SK-N-SH treated with all-trans-retinoic acid at 6 μM for 48 hours (cell line): Measurements from ENCODE around the gene ARFGEF3.

Experiments
- ARNTL ChIP-seq: fragments of 450-650 bp; formaldehyde crosslinking; IDR thresholded peaks from 2 replicates; pipeline ENCODE4 v1.5.0; 2020; ENCODE audit warnings: low read depth, mild to moderate bottlenecking, moderate library complexity, borderline replicate concordance
- CSDC2 ChIP-seq: fragments of 250-450 bp; sonication (Bioruptor Pico); IDR thresholded peaks from 2 replicates; pipeline ENCODE4 v1.5.0; 2020; ENCODE audit warnings: mild to moderate bottlenecking, moderate library complexity
- GLIS3 ChIP-seq: fragments of 250-450 bp; sonication (Bioruptor Pico); IDR thresholded peaks from 2 replicates; pipeline ENCODE4 v1.5.0; 2020; ENCODE audit warnings: mild to moderate bottlenecking, moderate library complexity
- ISL1 ChIP-seq: fragments of 250-450 bp; sonication (Bioruptor Pico); IDR thresholded peaks from 2 replicates; pipeline ENCODE4 v2.1.2; 2022; ENCODE audit warnings: mild to moderate bottlenecking, moderate library complexity
- RARB ChIP-seq: fragments of 250-450 bp; sonication (Bioruptor Pico); IDR thresholded peaks from 2 replicates; pipeline ENCODE4 v1.8.0; 2021; ENCODE audit warnings: mild to moderate bottlenecking, moderate library complexity
- SNAI2 ChIP-seq: fragments of 250-450 bp; sonication (Bioruptor Pico); IDR thresholded peaks from 2 replicates; pipeline ENCODE4 v1.5.0; 2020; ENCODE audit warnings: mild to moderate bottlenecking, moderate library complexity
- ZC3H10 ChIP-seq: fragments of 250-450 bp; sonication (Bioruptor Pico); IDR thresholded peaks from 2 replicates; pipeline ENCODE4 v1.5.1; 2021; ENCODE audit warnings: mild to moderate bottlenecking, moderate library complexity
- ZFP30 ChIP-seq: fragments of 450-650 bp; formaldehyde crosslinking; IDR thresholded peaks from 2 replicates; pipeline ENCODE4 v1.5.0; 2022; ENCODE audit warnings: mild to moderate bottlenecking, moderate library complexity
- ZNF565 ChIP-seq: fragments of 450-650 bp; formaldehyde crosslinking; conservative IDR thresholded peaks from 2 replicates; pipeline ENCODE4 v1.5.0; 2020; ENCODE audit warnings: low read depth, mild to moderate bottlenecking, moderate library complexity
- ZNF8 ChIP-seq: fragments of 450-650 bp; formaldehyde crosslinking; IDR thresholded peaks from 2 replicates; pipeline ENCODE4 v1.5.0; 2020; ENCODE audit warnings: mild to moderate bottlenecking, moderate library complexity
- TF ChIP-seq, protein P1 (sequence below): fragments of 250-450 bp; sonication (Bioruptor Pico); IDR thresholded peaks from 2 replicates; pipeline ENCODE4 v1.5.1; 2020; ENCODE audit warnings: low read depth, mild to moderate bottlenecking, moderate library complexity
- TF ChIP-seq, protein P2 (sequence below): fragments of 250-450 bp; sonication (Bioruptor Pico); IDR thresholded peaks from 2 replicates; pipeline ENCODE4 v1.8.0; 2020; ENCODE audit warnings: mild to moderate bottlenecking, moderate library complexity, borderline replicate concordance

DNA sequence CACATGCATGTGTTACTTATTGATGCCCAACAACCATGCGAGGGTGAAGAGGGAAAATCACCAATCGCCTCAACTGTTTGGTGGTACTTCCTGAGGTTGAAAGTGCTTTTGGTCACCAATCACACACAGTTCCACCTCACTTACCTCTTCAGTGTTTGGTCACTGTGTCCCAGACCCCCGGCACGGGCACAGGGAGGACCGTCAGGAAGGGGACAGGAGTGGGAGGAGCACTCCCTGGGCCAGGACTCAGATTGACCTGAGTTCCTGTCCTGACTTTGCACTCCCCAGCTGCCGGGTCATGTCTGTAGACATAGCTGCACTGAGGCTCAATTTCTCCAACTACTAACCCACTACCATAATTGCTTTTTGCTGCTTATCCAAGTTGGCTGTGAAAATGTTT is 130.7 kb downstream of the ARFGEF3 start:
- TF ChIP-seq ZC3H10 = no peak
- no peak for TF ChIP-seq ARNTL
- TF ChIP-seq, protein P1, sequence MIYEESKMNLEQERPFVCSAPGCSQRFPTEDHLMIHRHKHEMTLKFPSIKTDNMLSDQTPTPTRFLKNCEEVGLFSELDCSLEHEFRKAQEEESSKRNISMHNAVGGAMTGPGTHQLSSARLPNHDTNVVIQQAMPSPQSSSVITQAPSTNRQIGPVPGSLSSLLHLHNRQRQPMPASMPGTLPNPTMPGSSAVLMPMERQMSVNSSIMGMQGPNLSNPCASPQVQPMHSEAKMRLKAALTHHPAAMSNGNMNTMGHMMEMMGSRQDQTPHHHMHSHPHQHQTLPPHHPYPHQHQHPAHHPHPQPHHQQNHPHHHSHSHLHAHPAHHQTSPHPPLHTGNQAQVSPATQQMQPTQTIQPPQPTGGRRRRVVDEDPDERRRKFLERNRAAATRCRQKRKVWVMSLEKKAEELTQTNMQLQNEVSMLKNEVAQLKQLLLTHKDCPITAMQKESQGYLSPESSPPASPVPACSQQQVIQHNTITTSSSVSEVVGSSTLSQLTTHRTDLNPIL (CRISPR knock-in tag) = no peak
- TF ChIP-seq ISL1 (CRISPR knock-in tag) = no peak
- no peak for TF ChIP-seq ZNF565 (CRISPR knock-in tag)
- TF ChIP-seq GLIS3 (CRISPR knock-in tag) = no peak
- no peak for TF ChIP-seq ZFP30 (CRISPR knock-in tag)
- TF ChIP-seq ZNF8 (CRISPR knock-in tag) = no peak
- TF ChIP-seq CSDC2 = no peak
- TF ChIP-seq SNAI2 (CRISPR knock-in tag) = no peak
- no peak for TF ChIP-seq RARB (CRISPR knock-in tag)
- TF ChIP-seq, protein P2, sequence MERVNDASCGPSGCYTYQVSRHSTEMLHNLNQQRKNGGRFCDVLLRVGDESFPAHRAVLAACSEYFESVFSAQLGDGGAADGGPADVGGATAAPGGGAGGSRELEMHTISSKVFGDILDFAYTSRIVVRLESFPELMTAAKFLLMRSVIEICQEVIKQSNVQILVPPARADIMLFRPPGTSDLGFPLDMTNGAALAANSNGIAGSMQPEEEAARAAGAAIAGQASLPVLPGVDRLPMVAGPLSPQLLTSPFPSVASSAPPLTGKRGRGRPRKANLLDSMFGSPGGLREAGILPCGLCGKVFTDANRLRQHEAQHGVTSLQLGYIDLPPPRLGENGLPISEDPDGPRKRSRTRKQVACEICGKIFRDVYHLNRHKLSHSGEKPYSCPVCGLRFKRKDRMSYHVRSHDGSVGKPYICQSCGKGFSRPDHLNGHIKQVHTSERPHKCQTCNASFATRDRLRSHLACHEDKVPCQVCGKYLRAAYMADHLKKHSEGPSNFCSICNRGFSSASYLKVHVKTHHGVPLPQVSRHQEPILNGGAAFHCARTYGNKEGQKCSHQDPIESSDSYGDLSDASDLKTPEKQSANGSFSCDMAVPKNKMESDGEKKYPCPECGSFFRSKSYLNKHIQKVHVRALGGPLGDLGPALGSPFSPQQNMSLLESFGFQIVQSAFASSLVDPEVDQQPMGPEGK (CRISPR knock-in tag) = no peak
